DND-41 (cell line): ENCODE measurements around the gene MITF.

Source experiments
- ATAC-seq: fragments of 200-7000 bp; cut with Tn5 transposase; 3 replicates; pipeline ENCODE4 v1.9.1; 2021; ENCODE audit warnings: low read depth; ENCODE audit not compliant: insufficient read depth
- DNase-seq: peaks from one replicate; pipeline ENCODE4 v3.0.0-alpha.2; 2020
- H2AFZ ChIP-seq: 2 replicates; pipeline ENCODE4 v1.6.0; 2012; ENCODE audit warnings: low read depth, low read length
- H3K27ac ChIP-seq: 2 replicates; pipeline ENCODE4 v1.5.1; 2012; ENCODE audit warnings: low read length, inconsistent platforms
- H3K27me3 ChIP-seq: fragments of 200-600 bp; sonication (generic); 2 replicates; pipeline ENCODE4 v1.6.0; 2012; ENCODE audit warnings: low read length, mild to moderate bottlenecking, inconsistent platforms; ENCODE audit not compliant: insufficient read depth, poor library complexity
- H3K36me3 ChIP-seq: 2 replicates; pipeline ENCODE4 v1.5.1; 2012; ENCODE audit warnings: low read length, inconsistent platforms; ENCODE audit not compliant: insufficient read depth
- H3K4me1 ChIP-seq: 2 replicates; pipeline ENCODE4 v1.5.1; 2012; ENCODE audit warnings: mild to moderate bottlenecking, low read length; ENCODE audit not compliant: insufficient read depth
- H3K4me2 ChIP-seq: 2 replicates; pipeline ENCODE4 v1.6.0; 2012; ENCODE audit warnings: mild to moderate bottlenecking, moderate library complexity, low read length, inconsistent platforms; ENCODE audit not compliant: insufficient read depth
- H3K4me3 ChIP-seq, 2 experiments: fragments of 200-600 bp in 1 of 2; shearing (Covaris generic) in 1 of 2; 2 replicates each; pipeline ENCODE4 v1.5.1; 2012 to 2016; ENCODE audit warnings: inconsistent platforms in 2 of 2, low read length in 2 of 2, mild to moderate bottlenecking in 2 of 2, low read depth in 1 of 2, moderate library complexity in 1 of 2
- H3K79me2 ChIP-seq: 2 replicates; pipeline ENCODE4 v1.6.0; 2012; ENCODE audit warnings: low read length, inconsistent platforms; ENCODE audit not compliant: insufficient read depth
- H3K9ac ChIP-seq: 2 replicates; pipeline ENCODE4 v1.6.0; 2012; ENCODE audit warnings: low read depth, mild to moderate bottlenecking, inconsistent platforms, low read length, moderate library complexity
- H3K9me3 ChIP-seq: 2 replicates; pipeline ENCODE4 v1.5.1; 2012; ENCODE audit warnings: low read length, moderate library complexity, mild to moderate bottlenecking, inconsistent platforms; ENCODE audit not compliant: insufficient read depth, severe bottlenecking
- H4K20me1 ChIP-seq: 2 replicates; pipeline ENCODE4 v1.6.0; 2012; ENCODE audit warnings: low read length; ENCODE audit not compliant: insufficient read depth
- EZH2 ChIP-seq: IDR thresholded peaks from 3 replicates; pipeline ENCODE4 v1.6.1; 2012; ENCODE audit warnings: borderline replicate concordance, low read depth, mild to moderate bottlenecking, moderate library complexity, low read length, inconsistent platforms; ENCODE audit not compliant: severe bottlenecking
- TF ChIP-seq, protein P1 (sequence below): IDR thresholded peaks from 2 replicates; pipeline ENCODE4 v1.5.1; 2012; ENCODE audit warnings: borderline replicate concordance, low read length, moderate library complexity, mild to moderate bottlenecking; ENCODE audit not compliant: poor library complexity, severe bottlenecking; ENCODE audit errors: extremely low read depth

Gene MITF

GRCh38 chr3:69983546-69984265 is 244.4 kb downstream of the MITF start:
- H3K4me3 ChIP-seq, result no peak overlapping the region
- TF ChIP-seq EZH2, result no peak
- TF ChIP-seq, protein P1, sequence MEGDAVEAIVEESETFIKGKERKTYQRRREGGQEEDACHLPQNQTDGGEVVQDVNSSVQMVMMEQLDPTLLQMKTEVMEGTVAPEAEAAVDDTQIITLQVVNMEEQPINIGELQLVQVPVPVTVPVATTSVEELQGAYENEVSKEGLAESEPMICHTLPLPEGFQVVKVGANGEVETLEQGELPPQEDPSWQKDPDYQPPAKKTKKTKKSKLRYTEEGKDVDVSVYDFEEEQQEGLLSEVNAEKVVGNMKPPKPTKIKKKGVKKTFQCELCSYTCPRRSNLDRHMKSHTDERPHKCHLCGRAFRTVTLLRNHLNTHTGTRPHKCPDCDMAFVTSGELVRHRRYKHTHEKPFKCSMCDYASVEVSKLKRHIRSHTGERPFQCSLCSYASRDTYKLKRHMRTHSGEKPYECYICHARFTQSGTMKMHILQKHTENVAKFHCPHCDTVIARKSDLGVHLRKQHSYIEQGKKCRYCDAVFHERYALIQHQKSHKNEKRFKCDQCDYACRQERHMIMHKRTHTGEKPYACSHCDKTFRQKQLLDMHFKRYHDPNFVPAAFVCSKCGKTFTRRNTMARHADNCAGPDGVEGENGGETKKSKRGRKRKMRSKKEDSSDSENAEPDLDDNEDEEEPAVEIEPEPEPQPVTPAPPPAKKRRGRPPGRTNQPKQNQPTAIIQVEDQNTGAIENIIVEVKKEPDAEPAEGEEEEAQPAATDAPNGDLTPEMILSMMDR, result no peak
- H2AFZ ChIP-seq, result no peak overlapping the region
- no peak for ATAC-seq
- no peaks in the 10 kb centered on the region for H4K20me1 ChIP-seq
- H3K79me2 ChIP-seq, result no peaks in the 10 kb centered on the region
- no peaks in the 10 kb centered on the region for H3K27me3 ChIP-seq
- DNase-seq, result no peak
- no peak overlapping the region for H3K27ac ChIP-seq
- no peak overlapping the region for H3K4me2 ChIP-seq
- H3K36me3 ChIP-seq, result no peaks in the 10 kb centered on the region
- H3K9me3 ChIP-seq, result no peaks in the 10 kb centered on the region
- no peaks in the 10 kb centered on the region for H3K4me1 ChIP-seq
- no peak overlapping the region for H3K9ac ChIP-seq

- H3K4me3 ChIP-seq, result no peak overlapping the region
- no peak overlapping the region for H3K9ac ChIP-seq
- no peaks in the 10 kb centered on the region for H3K79me2 ChIP-seq
- no peak overlapping the region for H3K27ac ChIP-seq
- H3K4me1 ChIP-seq, result no peaks in the 10 kb centered on the region
- TF ChIP-seq, protein P1, result no peak
- TF ChIP-seq EZH2, result no peak
- no peaks in the 10 kb centered on the region for H3K9me3 ChIP-seq
- no peak for DNase-seq
- H3K4me2 ChIP-seq, result no peak overlapping the region
- H4K20me1 ChIP-seq, result no peaks in the 10 kb centered on the region
- no peaks in the 10 kb centered on the region for H3K27me3 ChIP-seq
- H3K36me3 ChIP-seq, result no peaks in the 10 kb centered on the region
- no peak overlapping the region for H2AFZ ChIP-seq
- ATAC-seq, result no peak
Measured at GRCh38 chr3:69985266-69985665, 246.0 kb downstream of the MITF start.

DNA sequence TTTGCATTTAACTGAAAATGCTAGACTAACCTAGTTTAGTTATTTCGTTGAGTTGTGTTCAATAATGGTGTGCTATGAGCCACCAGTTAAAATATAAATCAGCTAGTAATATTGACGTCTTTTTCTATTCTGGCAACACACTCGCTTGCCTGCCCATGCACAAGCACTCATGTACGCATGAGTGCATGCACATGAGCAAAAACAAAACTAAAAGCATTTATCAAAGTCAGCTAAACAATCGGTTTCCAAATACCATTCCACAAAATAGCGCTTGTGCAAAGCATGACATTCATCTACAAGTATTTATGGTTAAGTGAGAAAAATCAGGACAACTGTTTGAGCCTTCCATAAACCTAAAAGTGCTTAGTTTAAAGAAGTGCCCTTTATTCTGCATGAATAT is 247.2 kb downstream of the MITF start:
- no peaks in the 10 kb centered on the region for H3K79me2 ChIP-seq
- no peak overlapping the region for H3K9ac ChIP-seq
- no peak for TF ChIP-seq EZH2
- TF ChIP-seq, protein P1, result no peak
- no peaks in the 10 kb centered on the region for H4K20me1 ChIP-seq
- no peak overlapping the region for H3K27ac ChIP-seq
- H3K4me3 ChIP-seq, result no peak overlapping the region
- DNase-seq (no peak), ATAC-seq (no peak)
- no peaks in the 10 kb centered on the region for H3K9me3 ChIP-seq
- no peaks in the 10 kb centered on the region for H3K36me3 ChIP-seq
- H3K4me2 ChIP-seq, result no peak overlapping the region
- H3K4me1 ChIP-seq, result no peaks in the 10 kb centered on the region
- H3K27me3 ChIP-seq, result no peaks in the 10 kb centered on the region
- H2AFZ ChIP-seq, result no peak overlapping the region
